Trophoblast cell (in vitro differentiated cells and primary cell): ENCODE measurements around the gene PARD3B.

ENCODE experiments used
- DNase-seq, 2 donors: peaks; one replicate each; pipeline ENCODE4 v3.0.0-alpha.2; 2016
- H2AFZ ChIP-seq: 2 replicates; pipeline ENCODE4 v1.6.1; 2013; ENCODE audit warnings: low read length, moderate library complexity, mild to moderate bottlenecking; ENCODE audit not compliant: insufficient read depth, poor library complexity
- H2AK5ac ChIP-seq: 2 replicates; pipeline ENCODE4 v1.6.1; 2013; ENCODE audit warnings: mild to moderate bottlenecking, low read length
- H2BK120ac ChIP-seq: 2 replicates; pipeline ENCODE4 v1.6.1; 2013; ENCODE audit warnings: low read length, mild to moderate bottlenecking, moderate library complexity; ENCODE audit not compliant: insufficient read depth, poor library complexity
- H2BK12ac ChIP-seq: 2 replicates; pipeline ENCODE4 v1.6.1; 2013; ENCODE audit warnings: mild to moderate bottlenecking, low read length, moderate library complexity
- H2BK5ac ChIP-seq: 2 replicates; pipeline ENCODE4 v1.6.1; 2013; ENCODE audit warnings: low read length, low read depth, moderate library complexity, mild to moderate bottlenecking; ENCODE audit not compliant: poor library complexity
- H3K14ac ChIP-seq: 2 replicates; pipeline ENCODE4 v1.6.1; 2013; ENCODE audit warnings: mild to moderate bottlenecking, low read length
- H3K18ac ChIP-seq: 2 replicates; pipeline ENCODE4 v1.6.1; 2013; ENCODE audit warnings: mild to moderate bottlenecking, low read length
- H3K23ac ChIP-seq: 2 replicates; pipeline ENCODE4 v1.6.1; 2013; ENCODE audit warnings: low read length
- H3K27ac ChIP-seq: 2 replicates; pipeline ENCODE4 v1.5.1; 2013; ENCODE audit warnings: low read depth, mild to moderate bottlenecking, inconsistent platforms, low read length, moderate library complexity
- H3K27me3 ChIP-seq: 2 replicates; pipeline ENCODE4 v1.6.1; 2013; ENCODE audit warnings: inconsistent platforms, mild to moderate bottlenecking, low read length, moderate library complexity; ENCODE audit not compliant: insufficient read depth
- H3K36me3 ChIP-seq, 2 experiments: 1 replicate in 1 of 2; 2 replicates in 1 of 2; pipeline ENCODE4 v1.6.1; 2013; ENCODE audit warnings: low read length in 2 of 2, mild to moderate bottlenecking in 2 of 2, moderate library complexity in 1 of 2; ENCODE audit not compliant: insufficient read depth in 2 of 2, control insufficient read depth in 1 of 2
- H3K4ac ChIP-seq: 2 replicates; pipeline ENCODE4 v1.6.1; 2013; ENCODE audit warnings: low read depth, mild to moderate bottlenecking, low read length, moderate library complexity
- H3K4me1 ChIP-seq, 2 experiments: 1 replicate in 1 of 2; 2 replicates in 1 of 2; pipeline ENCODE4 v1.6.1; 2013; ENCODE audit warnings: low read length in 2 of 2, mild to moderate bottlenecking in 2 of 2, moderate library complexity in 1 of 2; ENCODE audit not compliant: insufficient read depth in 2 of 2, control insufficient read depth in 1 of 2
- H3K4me2 ChIP-seq: 2 replicates; pipeline ENCODE4 v1.6.1; 2013; ENCODE audit warnings: inconsistent platforms, mild to moderate bottlenecking, low read length, moderate library complexity
- H3K4me3 ChIP-seq: 2 replicates; pipeline ENCODE4 v1.5.1; 2013; ENCODE audit warnings: mild to moderate bottlenecking, low read depth, low read length, inconsistent platforms
- H3K79me1 ChIP-seq: one replicate; pipeline ENCODE4 v1.6.1; 2013; ENCODE audit warnings: low read length
- H3K79me2 ChIP-seq: 2 replicates; pipeline ENCODE4 v1.6.1; 2013; ENCODE audit warnings: low read length, mild to moderate bottlenecking; ENCODE audit not compliant: control insufficient read depth, insufficient read depth, poor library complexity
- H3K9ac ChIP-seq: 2 replicates; pipeline ENCODE4 v1.6.1; 2013; ENCODE audit warnings: mild to moderate bottlenecking, low read length
- H3K9me3 ChIP-seq: 2 replicates; pipeline ENCODE4 v1.6.1; 2013; ENCODE audit warnings: low read depth, mild to moderate bottlenecking, control low read depth, inconsistent platforms, low read length; ENCODE audit not compliant: insufficient read depth
- H4K12ac ChIP-seq: 2 replicates; pipeline ENCODE4 v1.6.1; 2013; ENCODE audit warnings: low read depth, mild to moderate bottlenecking, low read length, moderate library complexity
- H4K8ac ChIP-seq: 2 replicates; pipeline ENCODE4 v1.6.1; 2013; ENCODE audit warnings: low read depth, mild to moderate bottlenecking, low read length, moderate library complexity
- H4K91ac ChIP-seq: one replicate; pipeline ENCODE4 v1.6.1; 2013; ENCODE audit warnings: low read depth, mild to moderate bottlenecking, low read length, moderate library complexity
- WGBS: extraction: QIAGEN DNeasy Blood & Tissue Kit; methylation state at CpG from one replicate; pipeline ENCODE4 v1.1.7; 2013; ENCODE audit warnings: missing lambda C conversion rate; ENCODE audit not compliant: insufficient read length, insufficient coverage; ENCODE audit errors: extremely low coverage; 5-methylcytosine and 5-hydroxymethylcytosine counted together

Gene PARD3B

DNA sequence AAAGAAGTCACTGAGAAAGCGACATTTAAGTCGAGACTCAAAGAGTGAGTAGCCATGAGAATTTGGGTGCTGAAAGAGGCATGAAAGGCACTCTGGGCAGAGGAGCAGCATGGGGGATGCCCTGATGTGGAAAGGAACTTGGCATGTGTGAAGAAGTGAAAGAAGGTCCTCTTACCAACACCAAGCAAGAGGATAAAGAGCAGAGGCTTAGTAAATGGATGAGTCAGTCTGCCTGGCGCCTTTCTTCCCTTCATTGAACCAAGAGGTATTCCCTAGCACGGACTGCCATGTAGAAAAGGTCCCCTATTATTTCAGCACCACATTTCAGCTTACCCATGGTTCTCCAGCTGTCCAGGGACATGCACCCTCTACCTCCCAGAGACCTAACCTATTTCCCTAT lies 915.9 kb downstream of the PARD3B start:
- Histone ChIP-seq H2BK12ac (no peak overlapping the region), H3K4ac (no peak overlapping the region), H3K27me3 (no peaks in the 10 kb centered on the region), H3K4me3 (no peak overlapping the region), H2AK5ac (no peak overlapping the region), H3K14ac (no peak overlapping the region), H3K18ac (no peak overlapping the region), H3K79me2 (no peaks in the 10 kb centered on the region), H3K27ac (no peak overlapping the region), H3K79me1 (no peaks in the 10 kb centered on the region), H4K8ac (no peak overlapping the region), H3K36me3 (no peaks in the 10 kb centered on the region), H4K91ac (no peak overlapping the region), H3K23ac (no peak overlapping the region), H3K4me2 (no peak overlapping the region), H2AFZ (no peak overlapping the region), H2BK5ac (no peak overlapping the region), H2BK120ac (no peak overlapping the region), H3K4me1 (peaks cover 2 to 3% of the 10 kb centered on the region in 2 experiments), H3K9me3 (no peaks in the 10 kb centered on the region), H4K12ac (no peak overlapping the region), H3K9ac (no peak overlapping the region)
- DNase-seq, result no peak
- WGBS, result no CpG with 5 or more reads among the region's 4 CpGs

DNA sequence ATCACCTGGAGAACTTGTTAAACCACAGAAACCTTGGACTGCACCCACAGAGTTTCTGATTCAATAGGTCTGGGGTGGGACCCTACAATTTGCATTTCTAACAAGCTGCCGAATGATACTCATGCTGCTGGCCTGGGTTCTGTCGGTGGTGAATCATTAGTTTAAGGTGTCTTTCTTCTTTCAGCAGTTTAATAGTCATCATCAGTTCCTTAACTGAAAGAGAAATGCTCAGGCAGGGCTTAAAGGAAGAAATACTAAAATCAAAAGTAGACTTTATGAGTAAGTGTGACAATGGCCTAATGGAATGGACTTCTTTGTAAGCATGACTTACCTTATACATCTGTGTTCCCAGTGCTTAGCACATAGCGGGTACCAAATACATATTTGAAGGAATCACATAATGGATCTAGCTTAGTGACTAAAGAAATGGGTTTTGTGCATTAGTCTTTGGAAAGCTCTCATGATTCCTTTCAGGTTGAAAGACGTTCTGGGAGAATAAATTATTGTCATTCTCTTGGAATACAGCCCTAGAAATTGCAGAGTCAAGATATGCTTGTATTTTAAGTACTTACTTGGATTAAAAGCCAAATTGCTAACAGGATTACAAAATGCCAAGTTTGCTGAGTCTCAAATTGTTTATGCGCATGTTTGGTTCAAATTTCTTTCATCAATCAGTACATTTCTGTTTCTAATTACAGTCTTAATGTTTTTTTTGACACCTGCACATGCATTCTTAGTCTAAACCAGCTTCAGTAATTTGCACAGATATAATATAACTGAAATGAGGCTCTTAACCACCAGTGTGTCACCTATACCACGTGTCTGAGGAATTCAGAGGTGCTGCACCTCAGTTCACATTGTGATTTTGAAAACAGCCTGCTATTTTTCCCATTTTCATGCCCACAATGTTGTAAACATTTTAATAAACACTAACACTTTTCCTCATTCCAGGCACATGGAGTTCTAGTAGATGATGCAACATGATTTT lies 916.7 kb downstream of the PARD3B start:
- no CpG with 5 or more reads among the region's 6 CpGs for WGBS
- Histone ChIP-seq H3K4me1 (peaks cover 2 to 3% of the 10 kb centered on the region in 2 experiments), H2AK5ac (no peak overlapping the region), H3K14ac (no peak overlapping the region), H3K27ac (no peak overlapping the region), H3K79me2 (no peaks in the 10 kb centered on the region), H4K12ac (no peak overlapping the region), H3K9ac (no peak overlapping the region), H2BK5ac (no peak overlapping the region), H3K23ac (no peak overlapping the region), H3K27me3 (no peaks in the 10 kb centered on the region), H2BK120ac (no peak overlapping the region), H3K4me2 (no peak overlapping the region), H2AFZ (no peak overlapping the region), H3K4me3 (no peak overlapping the region), H3K36me3 (no peaks in the 10 kb centered on the region), H3K18ac (no peak overlapping the region), H4K8ac (no peak overlapping the region), H2BK12ac (no peak overlapping the region), H3K4ac (no peak overlapping the region), H3K9me3 (no peaks in the 10 kb centered on the region), H4K91ac (no peak overlapping the region), H3K79me1 (no peaks in the 10 kb centered on the region)
- no peak for DNase-seq

DNA sequence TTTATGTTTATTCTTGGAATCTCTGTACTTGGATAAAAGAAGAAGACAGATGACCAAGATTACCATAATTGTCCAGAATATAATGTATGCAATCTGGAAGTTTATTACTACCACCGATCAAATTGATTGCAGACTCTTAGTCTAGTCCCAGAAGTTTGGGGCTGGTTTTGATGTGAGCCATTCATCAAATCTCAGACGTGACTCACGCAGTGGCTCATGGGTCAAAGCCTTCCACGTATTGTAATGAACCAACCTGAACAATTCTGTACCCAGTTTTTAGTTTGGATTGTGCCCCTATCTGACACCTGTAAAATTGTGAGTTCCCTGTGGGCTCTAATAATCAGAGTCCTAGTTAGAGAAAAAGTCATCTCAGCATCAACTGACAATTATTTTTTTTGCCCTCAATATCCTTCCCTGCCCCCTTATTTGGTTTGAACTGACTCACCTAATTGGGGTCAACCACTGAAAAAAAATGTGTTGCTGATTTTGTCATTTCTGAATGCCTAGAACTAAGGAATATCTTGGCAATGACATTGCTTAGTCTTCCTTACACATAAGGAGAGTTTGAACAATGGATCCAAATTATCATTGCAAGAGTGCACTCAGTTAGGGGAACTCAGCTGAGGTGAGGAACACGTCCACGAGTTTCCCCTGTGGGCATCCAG lies 917.5 kb downstream of the PARD3B start:
- H4K12ac ChIP-seq, result no peak overlapping the region
- H2AK5ac ChIP-seq, result no peak overlapping the region
- H3K27me3 ChIP-seq, result no peaks in the 10 kb centered on the region
- no peak overlapping the region for H2BK5ac ChIP-seq
- WGBS, result no CpG with 5 or more reads among the region's 6 CpGs
- no peak overlapping the region for H4K91ac ChIP-seq
- no peaks in the 10 kb centered on the region for H3K36me3 ChIP-seq
- DNase-seq, result no peak
- no peak overlapping the region for H2BK12ac ChIP-seq
- no peak overlapping the region for H2AFZ ChIP-seq
- no peak overlapping the region for H3K18ac ChIP-seq
- H3K23ac ChIP-seq, result no peak overlapping the region
- H3K79me1 ChIP-seq, result no peaks in the 10 kb centered on the region
- H3K4me2 ChIP-seq, result no peak overlapping the region
- peaks cover 2 to 3% of the 10 kb centered on the region in 2 experiments for H3K4me1 ChIP-seq
- no peak overlapping the region for H2BK120ac ChIP-seq
- H3K14ac ChIP-seq, result no peak overlapping the region
- no peak overlapping the region for H4K8ac ChIP-seq
- no peaks in the 10 kb centered on the region for H3K79me2 ChIP-seq
- no peak overlapping the region for H3K4me3 ChIP-seq
- H3K27ac ChIP-seq, result no peak overlapping the region
- no peak overlapping the region for H3K9ac ChIP-seq
- H3K4ac ChIP-seq, result no peak overlapping the region
- no peaks in the 10 kb centered on the region for H3K9me3 ChIP-seq

DNA sequence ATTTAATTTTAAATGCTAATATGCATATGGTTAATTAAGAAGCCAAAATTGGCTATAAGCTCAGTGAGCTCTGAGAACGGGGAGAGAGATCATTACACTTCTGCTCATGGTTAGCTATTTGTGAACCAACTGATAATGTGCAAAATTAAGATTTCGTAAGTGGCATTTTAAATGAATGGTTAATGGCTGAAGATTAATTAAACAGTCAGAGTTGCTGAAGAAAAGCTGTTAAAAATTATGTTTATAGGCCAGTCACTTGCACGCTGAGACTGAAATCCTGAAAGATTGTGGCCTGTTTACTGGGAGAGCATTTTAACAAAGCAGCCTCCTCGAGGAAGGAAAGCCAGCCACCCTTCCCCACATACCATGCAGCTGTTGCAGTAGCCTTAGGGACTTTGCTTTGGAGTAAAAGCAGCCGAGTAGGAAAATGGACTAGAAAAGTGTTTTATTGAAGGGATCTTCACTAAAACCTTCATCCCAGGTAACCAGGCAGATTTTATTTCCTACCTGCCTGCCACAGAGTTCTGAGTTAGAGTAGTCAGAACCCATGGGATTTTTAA lies 918.3 kb downstream of the PARD3B start:
- H3K4ac ChIP-seq, result no peak overlapping the region
- H3K4me2 ChIP-seq, result no peak overlapping the region
- DNase-seq, result no peak
- WGBS, result no CpG with 5 or more reads among the region's 5 CpGs
- H3K4me1 ChIP-seq, result peaks cover 2 to 3% of the 10 kb centered on the region in 2 experiments
- H3K36me3 ChIP-seq, result no peaks in the 10 kb centered on the region
- no peak overlapping the region for H3K9ac ChIP-seq
- H3K18ac ChIP-seq, result no peak overlapping the region
- H2AFZ ChIP-seq, result no peak overlapping the region
- H4K91ac ChIP-seq, result no peak overlapping the region
- H3K27me3 ChIP-seq, result no peaks in the 10 kb centered on the region
- no peak overlapping the region for H3K4me3 ChIP-seq
- peak overlapping the region; percentile 26 for H3K27ac ChIP-seq
- no peak overlapping the region for H4K8ac ChIP-seq
- no peak overlapping the region for H2BK12ac ChIP-seq
- no peaks in the 10 kb centered on the region for H3K79me1 ChIP-seq
- H2BK120ac ChIP-seq, result no peak overlapping the region
- H2BK5ac ChIP-seq, result no peak overlapping the region
- H3K23ac ChIP-seq, result no peak overlapping the region
- H3K9me3 ChIP-seq, result no peaks in the 10 kb centered on the region
- no peaks in the 10 kb centered on the region for H3K79me2 ChIP-seq
- no peak overlapping the region for H2AK5ac ChIP-seq
- H3K14ac ChIP-seq, result no peak overlapping the region
- H4K12ac ChIP-seq, result no peak overlapping the region
